Activated T-helper 1 cell treated with anti-CD3 and anti-CD28 coated beads, Interleukin-12 subunit alpha, Interleukin-12 subunit beta, Interleukin-2, Interleukin-4 antibody, amounts not matched to agents 30 ng/mL and 10 ng/mL and 1 ng/mL, durations not matched to agents 14 hours and 24 hours and 36 hours (primary cell): ENCODE data around the gene RNASEH2B. TPM values are rescaled to one million over a fixed set of nuclear protein-coding genes. Genes with fewer than 3 reads are reported as not detected.

ENCODE experiments used
- DNase-seq: peaks from one replicate; pipeline ENCODE4 v3.0.0; 2021; ENCODE audit warnings: low spot score
- H3K27ac Mint-ChIP-seq: one replicate; pipeline ENCODE4 v1.8.0; 2021; ENCODE audit warnings: mild to moderate bottlenecking, mixed read lengths
- H3K27me3 Mint-ChIP-seq: one replicate; pipeline ENCODE4 v1.8.0; 2022; ENCODE audit warnings: mild to moderate bottlenecking, moderate library complexity, mixed read lengths; ENCODE audit not compliant: insufficient read depth
- H3K36me3 Mint-ChIP-seq: one replicate; pipeline ENCODE4 v1.8.0; 2021; ENCODE audit warnings: low read depth, mixed read lengths
- H3K4me1 Mint-ChIP-seq: one replicate; pipeline ENCODE4 v1.8.0; 2021; ENCODE audit warnings: low read depth, mixed read lengths
- H3K4me3 Mint-ChIP-seq: one replicate; pipeline ENCODE4 v1.8.0; 2021; ENCODE audit warnings: mild to moderate bottlenecking, moderate library complexity, mixed read lengths
- H3K9me3 Mint-ChIP-seq: one replicate; pipeline ENCODE4 v1.8.0; 2021; ENCODE audit warnings: mixed read lengths
- intact Hi-C: fragments of 100-400 bp; cut with micrococcal nuclease; formaldehyde crosslinking; loops from one replicate; pipeline ENCODE4 v1.15.1; 2024
- total RNA-seq: library from RNA; stranded (reverse); gene quantifications from 2 replicates; pipeline ENCODE4 v1.2.3, GENCODE V29; 2022

Gene RNASEH2B
- total RNA-seq, 1 donor from 2014 or later = 57.0 TPM

DNA sequence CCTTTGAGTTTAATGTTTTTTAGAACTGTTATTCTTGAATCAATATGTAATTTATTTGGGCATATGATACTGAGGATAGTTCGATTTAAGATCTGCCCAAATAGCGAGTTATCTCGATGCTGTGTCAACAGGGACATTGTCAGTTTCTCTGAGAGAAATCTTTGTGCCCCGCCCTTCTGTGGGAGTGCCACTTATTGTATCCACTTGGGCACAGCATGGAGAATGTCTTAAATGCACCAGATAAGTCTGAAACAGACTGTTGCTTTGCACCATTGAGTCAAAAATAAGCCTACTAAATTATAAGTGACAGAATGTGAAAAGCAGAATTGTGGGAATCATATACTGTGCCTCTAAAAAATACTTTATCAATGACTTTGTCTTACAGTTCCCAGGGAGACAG is 45.6 kb downstream of the RNASEH2B start:
- H3K4me1 Mint-ChIP-seq = no peaks in the 10 kb centered on the region
- intact Hi-C loops = no loop called here
- H3K9me3 Mint-ChIP-seq = no peaks in the 10 kb centered on the region
- no peaks in the 10 kb centered on the region for H3K27me3 Mint-ChIP-seq
- no peak overlapping the region for H3K27ac Mint-ChIP-seq
- no peak for DNase-seq
- peaks cover 43% of the 10 kb centered on the region for H3K36me3 Mint-ChIP-seq
- no peak overlapping the region for H3K4me3 Mint-ChIP-seq

DNA sequence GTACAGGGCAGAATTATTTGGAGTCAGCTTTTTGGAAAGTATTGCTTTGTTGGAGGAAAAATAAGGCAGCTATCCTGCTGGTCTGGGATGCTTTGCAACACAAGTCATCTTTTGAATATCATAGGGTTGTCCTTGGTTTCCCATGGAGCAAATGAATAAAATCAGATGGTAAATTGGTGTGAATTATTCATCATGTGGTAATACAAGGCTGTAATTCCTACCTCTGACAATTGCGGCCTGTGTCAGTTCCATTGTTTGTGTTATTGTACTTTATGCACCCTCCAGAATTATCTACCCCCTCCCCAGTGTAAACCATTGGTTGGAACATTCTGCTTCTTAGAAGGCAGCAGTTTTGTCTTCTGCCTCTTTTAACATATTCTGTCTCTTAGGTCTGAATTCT is 46.2 kb downstream of the RNASEH2B start:
- Mint-ChIP-seq H3K9me3 (no peaks in the 10 kb centered on the region), H3K36me3 (peaks cover 40% of the 10 kb centered on the region), H3K4me1 (no peaks in the 10 kb centered on the region), H3K27me3 (no peaks in the 10 kb centered on the region), H3K27ac (no peak overlapping the region), H3K4me3 (no peak overlapping the region)
- intact Hi-C loops = no loop called here
- no peak for DNase-seq

DNA sequence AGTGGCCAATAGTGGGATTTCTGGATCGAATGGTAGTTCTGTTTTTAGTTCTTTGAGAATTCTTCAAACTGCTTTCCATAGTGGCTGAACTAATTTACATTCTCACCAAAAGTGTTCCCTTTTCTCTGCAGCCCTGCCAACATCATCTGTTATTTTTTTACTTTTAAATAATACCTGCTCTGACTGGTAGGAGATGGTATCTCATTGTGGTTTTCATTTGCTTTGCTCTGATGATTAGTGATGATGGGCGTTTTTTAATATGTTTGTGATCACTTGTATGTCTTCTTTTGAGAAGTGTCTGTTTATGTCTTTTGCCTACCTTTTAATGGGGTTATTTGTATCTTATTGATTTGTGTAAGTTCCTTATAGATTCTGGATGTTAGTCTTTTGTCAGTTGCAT is 48.0 kb downstream of the RNASEH2B start:
- DNase-seq = no peak
- Mint-ChIP-seq H3K27me3 (no peaks in the 10 kb centered on the region), H3K4me3 (no peak overlapping the region), H3K4me1 (no peaks in the 10 kb centered on the region), H3K27ac (no peak overlapping the region), H3K36me3 (peaks cover 42% of the 10 kb centered on the region), H3K9me3 (no peaks in the 10 kb centered on the region)
- intact Hi-C loops = no loop called here

DNA sequence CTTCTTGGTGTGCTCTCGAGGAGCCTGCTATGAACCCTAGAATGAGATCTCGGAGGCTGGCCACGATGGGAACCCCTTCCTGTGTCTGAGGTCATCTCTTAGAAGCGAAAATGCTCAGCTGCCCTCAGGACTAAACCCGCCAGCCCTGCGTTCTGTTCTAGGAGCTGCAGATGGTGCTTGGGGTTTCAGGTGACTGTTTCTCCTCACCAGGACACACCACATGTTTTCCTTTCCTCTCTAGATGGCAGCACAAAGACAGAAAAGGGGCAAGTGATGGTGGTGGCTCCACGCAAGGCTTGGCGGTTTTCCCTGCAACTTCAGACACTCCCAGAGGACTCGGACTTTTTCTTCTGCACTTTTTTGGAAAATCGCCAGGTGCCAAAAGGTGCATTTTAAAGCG is 60.1 kb downstream of the RNASEH2B start:
- H3K4me3 Mint-ChIP-seq = no peak overlapping the region
- no peak for DNase-seq
- H3K27ac Mint-ChIP-seq = peak overlapping the region; percentile 48
- peaks cover 39% of the 10 kb centered on the region for H3K36me3 Mint-ChIP-seq
- H3K27me3 Mint-ChIP-seq = no peaks in the 10 kb centered on the region
- H3K9me3 Mint-ChIP-seq = no peaks in the 10 kb centered on the region
- intact Hi-C loops = no loop called here
- no peaks in the 10 kb centered on the region for H3K4me1 Mint-ChIP-seq

DNA sequence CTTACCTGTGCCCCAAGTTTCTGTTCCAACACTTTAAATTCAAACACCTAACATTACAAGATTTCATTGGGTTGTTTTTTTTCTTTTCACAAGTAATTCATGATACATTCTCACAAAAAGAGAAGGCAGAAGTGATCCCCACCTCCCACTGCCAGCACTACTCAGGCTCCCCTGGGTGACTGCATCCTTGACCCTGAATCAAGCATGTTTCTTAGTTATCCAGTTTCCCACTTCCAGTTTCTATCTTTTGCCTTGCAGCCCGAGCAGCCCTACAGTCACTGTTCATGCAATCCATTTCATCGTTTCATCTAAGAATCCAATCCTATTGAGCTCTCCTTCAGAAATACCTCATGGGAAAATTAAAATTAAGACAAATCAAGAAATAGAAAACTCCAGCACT is 61.4 kb downstream of the RNASEH2B start:
- Mint-ChIP-seq H3K27me3 (no peaks in the 10 kb centered on the region), H3K4me1 (no peaks in the 10 kb centered on the region), H3K4me3 (no peak overlapping the region), H3K36me3 (peaks cover 41% of the 10 kb centered on the region), H3K27ac (no peak overlapping the region), H3K9me3 (no peaks in the 10 kb centered on the region)
- intact Hi-C loops = no loop called here
- no peak for DNase-seq

DNA sequence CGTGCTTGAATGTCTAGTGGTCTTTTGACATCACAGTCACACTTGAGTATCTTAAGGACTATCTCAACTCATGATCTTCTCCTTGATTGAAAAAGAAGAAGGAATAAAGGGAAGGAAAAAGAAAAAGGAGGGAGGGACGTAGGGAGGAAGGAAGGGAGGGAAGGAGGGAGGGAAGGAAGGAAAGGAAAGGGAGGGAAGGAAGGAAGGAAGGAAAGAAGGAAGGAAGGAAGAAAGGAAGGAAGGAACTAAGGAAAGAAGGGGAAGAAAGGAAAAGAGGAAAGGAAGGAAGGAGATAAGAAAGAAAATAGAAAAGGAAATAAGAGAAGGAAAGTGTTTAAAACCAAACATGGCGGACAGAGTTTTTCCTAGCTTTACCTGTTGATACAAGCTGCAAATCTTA is 64.7 kb downstream of the RNASEH2B start:
- no peak for DNase-seq
- Mint-ChIP-seq H3K36me3 (peaks cover 43% of the 10 kb centered on the region), H3K27me3 (no peaks in the 10 kb centered on the region), H3K9me3 (no peaks in the 10 kb centered on the region), H3K4me3 (no peak overlapping the region), H3K4me1 (no peaks in the 10 kb centered on the region), H3K27ac (no peak overlapping the region)
- intact Hi-C loops = no loop called here

DNA sequence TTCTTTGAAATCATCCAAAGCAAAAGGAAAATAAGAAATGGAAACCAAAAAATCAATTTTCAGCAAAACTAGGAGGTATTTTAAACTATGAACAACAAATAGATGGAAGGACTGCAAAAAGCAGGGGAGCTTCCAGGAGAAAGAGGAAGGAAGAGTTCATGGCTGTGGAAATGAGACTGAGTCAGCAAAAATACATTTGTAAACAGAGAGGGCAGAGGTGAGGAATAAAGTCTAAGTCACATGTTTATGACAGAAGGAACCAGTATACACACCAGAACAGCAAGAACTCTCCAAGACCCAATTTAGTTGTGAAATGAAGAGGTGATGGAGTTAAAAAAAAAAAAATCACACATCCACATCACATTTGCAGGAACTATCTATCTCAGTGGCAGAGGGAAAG is 69.6 kb downstream of the RNASEH2B start:
- intact Hi-C loops = no loop called here
- peaks cover 18% of the 10 kb centered on the region for H3K36me3 Mint-ChIP-seq
- H3K27me3 Mint-ChIP-seq = no peaks in the 10 kb centered on the region
- H3K4me3 Mint-ChIP-seq = no peak overlapping the region
- no peak overlapping the region for H3K27ac Mint-ChIP-seq
- no peaks in the 10 kb centered on the region for H3K4me1 Mint-ChIP-seq
- no peak for DNase-seq
- H3K9me3 Mint-ChIP-seq = peaks cover 5% of the 10 kb centered on the region

DNA sequence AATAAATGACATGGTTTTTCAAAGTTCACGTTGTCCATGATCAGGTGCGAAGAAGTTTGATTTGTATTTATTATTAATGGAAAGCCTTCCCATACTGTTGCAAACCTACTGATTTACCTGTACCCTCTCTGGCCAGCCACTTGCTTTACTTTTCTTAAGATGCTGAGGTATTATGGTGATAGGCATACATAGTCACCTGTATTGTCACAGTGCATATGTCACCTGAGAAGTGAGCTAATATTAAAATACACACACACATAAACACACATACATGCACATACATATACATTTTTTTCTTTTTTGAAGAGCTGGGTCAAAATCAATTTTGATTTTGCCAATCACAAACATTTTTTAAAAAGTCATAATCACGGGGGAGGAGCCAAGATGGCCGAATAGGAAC is 72.1 kb downstream of the RNASEH2B start:
- H3K4me1 Mint-ChIP-seq = no peaks in the 10 kb centered on the region
- intact Hi-C loops = no loop called here
- H3K4me3 Mint-ChIP-seq = no peak overlapping the region
- no peak overlapping the region for H3K27ac Mint-ChIP-seq
- H3K36me3 Mint-ChIP-seq = peaks cover 4% of the 10 kb centered on the region
- H3K9me3 Mint-ChIP-seq = peaks cover 5% of the 10 kb centered on the region
- DNase-seq = no peak
- H3K27me3 Mint-ChIP-seq = no peaks in the 10 kb centered on the region

DNA sequence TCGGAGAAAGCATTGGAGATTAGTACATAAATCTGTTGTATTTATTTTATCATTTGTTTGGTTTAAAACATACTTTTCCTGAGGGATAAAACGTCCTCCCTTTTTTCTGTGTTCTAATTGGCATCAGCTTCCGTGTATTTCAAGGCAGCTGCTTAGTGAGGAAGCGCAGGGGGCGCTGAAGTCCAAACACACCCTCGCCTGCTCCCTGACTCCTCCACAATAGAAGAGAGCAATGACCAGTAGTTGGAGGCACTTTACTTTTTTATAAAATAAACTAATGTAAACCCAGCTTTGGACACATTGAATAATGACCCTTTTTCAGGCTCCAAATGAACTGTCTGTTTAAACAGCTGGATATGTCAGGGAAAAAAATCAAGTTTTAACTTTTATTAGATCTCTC is 79.9 kb downstream of the RNASEH2B start:
- Mint-ChIP-seq H3K9me3 (peaks cover 5% of the 10 kb centered on the region), H3K27ac (no peak overlapping the region), H3K4me3 (no peak overlapping the region), H3K36me3 (no peaks in the 10 kb centered on the region), H3K4me1 (peaks cover 23% of the 10 kb centered on the region), H3K27me3 (peaks cover 5% of the 10 kb centered on the region)
- no peak for DNase-seq
- intact Hi-C loops = no loop called here

DNA sequence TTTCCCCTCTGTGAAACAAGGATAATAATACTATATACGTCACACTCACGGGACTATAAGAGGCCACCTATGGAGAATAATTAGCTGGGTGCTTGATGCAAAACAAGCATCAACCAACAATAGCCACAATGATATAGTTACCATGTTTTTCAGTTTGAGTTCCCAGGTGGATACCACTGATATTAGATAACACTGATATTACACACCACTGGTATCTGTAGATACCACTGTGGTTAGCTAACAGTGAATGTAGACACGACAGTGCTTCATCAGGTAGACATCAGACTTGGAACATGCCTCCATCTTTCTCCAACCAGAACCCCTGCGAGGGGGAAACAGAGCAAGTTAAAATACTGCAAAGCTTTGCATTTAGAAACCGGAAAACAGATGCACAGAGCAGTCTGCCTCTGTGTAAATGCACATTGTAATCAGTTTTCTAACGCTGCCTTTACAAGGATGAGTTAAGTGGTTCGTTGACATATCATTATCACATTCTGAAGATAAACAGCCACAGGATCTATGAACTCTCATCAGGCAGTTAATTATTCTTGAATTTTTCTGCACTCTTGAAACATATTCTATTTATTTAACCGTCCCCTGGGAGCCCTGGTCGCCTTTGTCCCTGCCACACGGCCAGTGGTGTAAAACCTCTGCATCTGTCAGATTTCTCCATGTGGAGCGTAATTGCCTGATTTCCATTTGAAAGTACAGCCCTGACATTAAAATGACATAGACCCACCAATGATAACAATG is 80.7 kb downstream of the RNASEH2B start:
- Mint-ChIP-seq H3K27me3 (peaks cover 5% of the 10 kb centered on the region), H3K9me3 (peaks cover 5% of the 10 kb centered on the region)

DNA sequence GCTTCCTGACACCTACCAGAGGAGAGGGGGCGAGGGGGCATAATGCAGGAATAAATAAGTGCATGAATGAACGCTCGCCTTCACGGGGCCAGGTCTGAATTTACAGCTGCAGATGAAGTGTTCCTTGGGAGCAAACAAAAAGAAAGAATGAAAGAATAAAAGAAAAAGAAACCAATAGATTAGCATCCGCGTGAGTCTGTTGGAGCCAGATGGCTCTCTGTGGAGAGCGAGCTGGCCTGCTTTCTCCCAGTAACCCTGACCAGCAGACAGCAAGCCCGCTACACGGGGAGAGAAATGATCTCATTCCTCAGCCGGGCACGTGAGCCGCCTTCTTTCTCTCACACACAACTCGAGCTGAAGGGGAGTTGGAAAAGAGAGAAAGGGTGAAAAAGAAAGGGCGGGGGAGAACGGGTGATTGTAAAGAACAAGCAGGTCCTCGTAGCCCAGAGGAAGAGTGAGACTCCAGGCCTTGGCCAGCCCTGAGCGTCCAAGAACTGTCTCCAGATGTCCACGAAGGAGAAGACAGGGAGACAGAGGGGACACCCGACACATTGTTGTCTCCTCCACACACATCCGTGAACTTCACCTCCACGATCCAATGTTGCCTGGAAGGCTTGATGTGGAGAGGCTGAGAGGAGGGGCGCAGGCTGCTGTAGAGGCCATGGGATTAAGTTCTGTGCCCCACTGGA is 81.4 kb downstream of the RNASEH2B start:
- Mint-ChIP-seq H3K4me1 (peaks cover 23% of the 10 kb centered on the region), H3K4me3 (no peak overlapping the region), H3K36me3 (no peaks in the 10 kb centered on the region), H3K27me3 (peaks cover 5% of the 10 kb centered on the region), H3K27ac (peak overlapping the region; percentile 58), H3K9me3 (peaks cover 5% of the 10 kb centered on the region)
- intact Hi-C loops = no loop called here
- DNase-seq = no peak

More for the DNA sequence above, 80.7 kb downstream of the RNASEH2B start:
- Mint-ChIP-seq H3K4me3 (no peak overlapping the region), H3K4me1 (peaks cover 23% of the 10 kb centered on the region), H3K36me3 (no peaks in the 10 kb centered on the region), H3K27ac (peak overlapping the region; percentile 58)
- DNase-seq = no peak
- intact Hi-C loops = no loop called here

DNA sequence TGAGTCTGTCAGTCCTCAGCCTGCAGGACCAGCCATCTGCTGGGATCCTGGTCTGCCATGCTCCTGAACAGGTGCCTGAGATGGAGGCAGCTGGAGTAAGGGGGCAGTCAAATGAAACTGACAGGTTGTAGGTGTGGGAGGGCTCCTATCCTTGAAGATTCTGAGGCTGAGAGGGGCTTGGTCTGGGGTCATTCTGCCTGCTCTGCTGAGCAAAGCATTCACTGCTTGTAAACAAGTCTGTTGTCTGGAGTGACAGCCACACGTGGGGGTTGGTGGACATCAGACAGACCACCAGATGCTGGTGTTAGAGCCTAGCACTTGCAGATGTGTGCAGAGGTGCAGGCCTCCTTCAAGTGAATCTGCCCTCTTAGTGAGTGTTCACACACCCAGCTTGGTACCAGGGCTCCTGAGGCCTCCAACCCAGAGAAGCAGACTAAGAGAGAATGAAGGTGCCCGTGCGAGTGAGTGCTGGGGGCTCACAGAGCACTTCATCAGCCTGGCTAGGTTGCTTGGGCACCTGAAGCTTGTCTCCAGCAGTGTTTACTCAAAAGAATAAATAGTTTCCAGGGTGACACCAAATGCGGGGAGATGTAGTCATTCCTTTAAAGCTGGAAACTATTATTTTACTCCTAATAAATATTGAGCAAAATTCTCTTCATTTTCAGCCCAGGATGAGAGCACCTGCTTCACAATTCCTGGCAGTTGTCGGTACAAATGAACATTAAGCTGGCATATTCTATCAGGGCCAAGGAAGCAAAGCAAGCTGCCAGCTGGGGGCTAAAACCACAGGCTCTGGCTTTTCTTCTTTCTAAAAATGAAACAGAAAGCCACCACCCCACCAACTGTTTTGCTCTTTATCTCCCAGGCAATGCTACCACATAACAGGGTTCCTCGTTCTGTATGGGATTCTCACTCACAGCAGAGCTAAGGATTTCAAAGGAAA is 82.3 kb downstream of the RNASEH2B start:
- Mint-ChIP-seq H3K9me3 (peaks cover 5% of the 10 kb centered on the region), H3K36me3 (no peaks in the 10 kb centered on the region), H3K27me3 (peaks cover 5% of the 10 kb centered on the region), H3K4me3 (peak overlapping the region; percentile 9), H3K27ac (peak overlapping the region; percentile 74), H3K4me1 (peaks cover 23% of the 10 kb centered on the region)
- intact Hi-C loops = no loop called here
- DNase-seq = peak; percentile 30

DNA sequence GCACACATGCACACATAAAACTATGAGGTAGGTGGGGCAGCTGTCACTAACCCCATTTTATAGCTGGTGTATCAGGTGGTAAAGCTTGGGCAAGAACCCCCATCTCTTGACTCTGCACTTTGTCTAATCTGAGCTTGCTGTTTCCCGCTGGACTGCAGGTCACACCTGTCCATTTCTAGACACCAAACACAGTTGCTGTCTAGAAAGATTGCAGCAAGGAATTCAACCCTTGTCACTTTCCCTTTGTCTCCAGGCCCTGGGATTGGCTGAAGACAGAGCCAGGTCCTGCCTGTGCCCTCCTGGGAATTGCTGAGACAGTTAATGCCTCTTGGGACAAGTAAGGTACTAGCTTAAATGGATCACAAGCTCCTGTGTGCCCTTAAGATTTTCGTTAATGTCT is 83.8 kb downstream of the RNASEH2B start:
- Mint-ChIP-seq H3K4me1 (peaks cover 23% of the 10 kb centered on the region), H3K36me3 (no peaks in the 10 kb centered on the region), H3K9me3 (peaks cover 5% of the 10 kb centered on the region), H3K27ac (no peak overlapping the region), H3K4me3 (peak overlapping the region; percentile 12), H3K27me3 (peaks cover 8% of the 10 kb centered on the region)
- DNase-seq = no peak
- intact Hi-C loops = no loop called here
